IMR-90 (cell line): ENCODE results near the gene PDE4B. TPM values are rescaled to one million over a fixed set of nuclear protein-coding genes. Genes with fewer than 3 reads are reported as not detected.
"Not testable (repeated sequence)": the region's sequence is repeated elsewhere in the genome, so short reads cannot be mapped to it uniquely, and the experiment has no call there.

Experiments used
- ATAC-seq: fragments of 200-7000 bp; cut with Tn5 transposase; 2 replicates; pipeline ENCODE4 v1.9.1; 2020; ENCODE audit warnings: low read depth, mild to moderate bottlenecking, moderate library complexity
- BruUV-seq: library from RNA; stranded (reverse); fragments of 400-500 nt; replicated peaks from 2 replicates; lab custom pipeline; 2021; lab: Mats Ljungman, UMichigan
- CTCF ChIA-PET: fragments of 300-600 bp; formaldehyde crosslinking; extraction: SDS; loops from one replicate; lab custom pipeline; 2021; ENCODE audit warnings: antibody characterized with exemption; lab: Yijun Ruan, JAX
- POLR2A ChIA-PET: fragments of 300-600 bp; sonication (Branson Sonifier 250); formaldehyde crosslinking; loops from one replicate; lab custom pipeline; 2022; ENCODE audit warnings: antibody characterized with exemption; ENCODE audit not compliant: unreplicated experiment; lab: Charles Lee
- DNase-seq: peaks from one replicate; pipeline ENCODE4 v3.0.0; 2013
- H2AFZ ChIP-seq: replicated peaks from 2 replicates; pipeline ENCODE3; 2013; ENCODE audit warnings: low read length, mild to moderate bottlenecking; ENCODE audit not compliant: poor library complexity
- H2AK5ac ChIP-seq: 2 replicates; pipeline ENCODE4 v1.6.1; 2013; ENCODE audit warnings: low read depth, low read length, inconsistent platforms
- H2AK9ac ChIP-seq: replicated peaks from 2 replicates; pipeline ENCODE3; 2013; ENCODE audit warnings: mild to moderate bottlenecking, low read depth, low read length, moderate library complexity; ENCODE audit not compliant: poor library complexity
- H2BK120ac ChIP-seq: 2 replicates; pipeline ENCODE4 v1.6.1; 2013; ENCODE audit warnings: low read depth, low read length, inconsistent platforms
- H2BK15ac ChIP-seq: 3 replicates; pipeline ENCODE4 v1.6.1; 2013; ENCODE audit warnings: low read depth, low read length, inconsistent platforms
- H2BK20ac ChIP-seq: 2 replicates; pipeline ENCODE4 v1.6.1; 2013; ENCODE audit warnings: low read depth, mild to moderate bottlenecking, inconsistent platforms, low read length, moderate library complexity
- H2BK5ac ChIP-seq: 2 replicates; pipeline ENCODE4 v1.6.1; 2013; ENCODE audit warnings: mild to moderate bottlenecking, low read depth, low read length, inconsistent platforms; ENCODE audit not compliant: poor library complexity, severe bottlenecking
- H3K14ac ChIP-seq: replicated peaks from 2 replicates; pipeline ENCODE4 v1.6.1; 2013; ENCODE audit warnings: low read depth, low read length, inconsistent platforms
- H3K18ac ChIP-seq: 2 replicates; pipeline ENCODE4 v1.6.1; 2013; ENCODE audit warnings: low read depth, low read length, control low read depth
- H3K23ac ChIP-seq: 2 replicates; pipeline ENCODE4 v1.6.1; 2013; ENCODE audit warnings: low read depth, low read length, inconsistent platforms
- H3K27ac ChIP-seq: 2 replicates; pipeline ENCODE4 v1.5.1; 2013; ENCODE audit warnings: mild to moderate bottlenecking, control low read depth, low read length; ENCODE audit not compliant: insufficient read depth
- H3K27me3 ChIP-seq: 2 replicates; pipeline ENCODE4 v1.6.1; 2013; ENCODE audit warnings: low read length; ENCODE audit not compliant: control insufficient read depth, insufficient read depth
- H3K36me3 ChIP-seq: 2 replicates; pipeline ENCODE4 v1.6.1; 2013; ENCODE audit warnings: low read length, mixed read lengths; ENCODE audit not compliant: control insufficient read depth, insufficient read depth
- H3K4ac ChIP-seq: 2 replicates; pipeline ENCODE4 v1.6.1; 2013; ENCODE audit warnings: low read depth, low read length, inconsistent platforms
- H3K4me1 ChIP-seq: 2 replicates; pipeline ENCODE4 v1.6.1; 2013; ENCODE audit warnings: low read length, mixed read lengths; ENCODE audit not compliant: control insufficient read depth, insufficient read depth
- H3K4me2 ChIP-seq: 2 replicates; pipeline ENCODE4 v1.6.1; 2013; ENCODE audit warnings: low read depth, mild to moderate bottlenecking, control low read depth, low read length, moderate library complexity
- H3K4me3 ChIP-seq: 2 replicates; pipeline ENCODE4 v1.5.1; 2013; ENCODE audit warnings: low read depth, mild to moderate bottlenecking, control low read depth, low read length, moderate library complexity; ENCODE audit not compliant: insufficient read depth
- H3K56ac ChIP-seq: 2 replicates; pipeline ENCODE4 v1.6.1; 2013; ENCODE audit warnings: low read length, inconsistent platforms; ENCODE audit not compliant: insufficient read depth; ENCODE audit errors: extremely low read depth
- H3K79me1 ChIP-seq, 2 experiments: 2 replicates each; pipeline ENCODE4 v1.6.1; 2013; ENCODE audit warnings: low read length in 2 of 2, inconsistent platforms in 1 of 2, low read depth in 1 of 2
- H3K9ac ChIP-seq: 2 replicates; pipeline ENCODE4 v1.6.1; 2013; ENCODE audit warnings: low read depth, low read length, control low read depth
- H3K9me1 ChIP-seq: 2 replicates; pipeline ENCODE4 v1.6.1; 2013; ENCODE audit warnings: low read length, inconsistent platforms; ENCODE audit not compliant: insufficient read depth
- H3K9me3 ChIP-seq: 2 replicates; pipeline ENCODE4 v1.6.1; 2013; ENCODE audit warnings: low read length; ENCODE audit not compliant: control insufficient read depth, insufficient read depth
- H4K20me1 ChIP-seq: 2 replicates; pipeline ENCODE4 v1.6.1; 2013; ENCODE audit warnings: low read length, inconsistent platforms; ENCODE audit not compliant: insufficient read depth
- H4K5ac ChIP-seq: 2 replicates; pipeline ENCODE4 v1.6.1; 2013; ENCODE audit warnings: mild to moderate bottlenecking, low read depth, low read length, control low read depth
- H4K8ac ChIP-seq, 2 experiments: 2 replicates each; pipeline ENCODE4 v1.6.1; 2013; ENCODE audit warnings: low read depth in 2 of 2, low read length in 2 of 2, control low read depth in 1 of 2, inconsistent platforms in 1 of 2
- H4K91ac ChIP-seq: 2 replicates; pipeline ENCODE4 v1.6.1; 2013; ENCODE audit warnings: low read depth, low read length, inconsistent platforms; ENCODE audit not compliant: insufficient read depth
- WGBS, 2 experiments: methylation state at CpG; one replicate each; pipeline versions ENCODE4 v1.1.5 to v1.1.7; 2013; ENCODE audit warnings: missing lambda C conversion rate in 2 of 2; ENCODE audit not compliant: insufficient read length in 1 of 2; ENCODE audit errors: extremely low coverage in 2 of 2; 5-methylcytosine and 5-hydroxymethylcytosine counted together
- dilution Hi-C: fragments of 300-500 bp; cut with HindIII; formaldehyde crosslinking; loops from one replicate; pipeline ENCODE4 v1.14.3; 2018; ENCODE audit warnings: low sequenced_read_pairs; ENCODE audit not compliant: unreplicated experiment
- in situ Hi-C: fragments of 300-500 bp; cut with MboI; formaldehyde crosslinking; loops from 3 replicates; pipeline ENCODE4 v1.14.3; 2019; ENCODE audit warnings: low sequenced_read_pairs, inconsistent platforms, mixed read lengths
- intact Hi-C: fragments of 100-400 bp; cut with micrococcal nuclease; formaldehyde crosslinking; loops from 2 replicates; pipeline ENCODE4 v1.10.0; 2022
- polyA plus RNA-seq, 3 experiments: library from polyadenylated mRNA; depleted of rRNA; stranded (reverse); fragments of >200 nt; gene quantifications; 2 replicates each; pipeline ENCODE4 v1.2.3, GENCODE V29; 2012; ENCODE audit warnings: low replicate concordance in 1 of 3
- total RNA-seq: library from RNA; depleted of rRNA; stranded (reverse); fragments of >200 nt; gene quantifications from 2 replicates; pipeline ENCODE4 v1.2.3, GENCODE V29; 2012

The PDE4B gene
- total and polyA plus RNA-seq, 2 of the 4 experiments (the other 2 are of a cell fraction): 5.8 to 21.3 TPM

DNA sequence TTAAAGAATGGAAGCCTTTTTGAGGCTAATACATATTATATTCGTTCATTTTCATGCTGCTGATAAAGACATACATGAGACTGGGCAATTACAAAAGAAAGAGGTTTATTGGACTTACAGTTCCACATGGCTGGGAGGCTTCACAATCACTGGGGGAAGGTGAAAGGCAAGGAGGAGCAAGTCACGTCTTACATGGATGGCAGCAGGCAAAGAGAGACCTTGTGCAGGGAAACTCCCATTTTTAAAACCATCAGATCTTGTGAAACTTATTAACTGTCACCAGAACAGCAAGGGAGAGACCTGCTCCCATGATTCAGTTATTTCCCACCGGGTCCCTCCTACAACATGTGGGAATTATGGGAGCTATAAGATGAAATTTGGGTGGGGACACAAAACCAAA, 264.8 kb downstream of the PDE4B start:
- dilution Hi-C loops, intact Hi-C loops, H3K9ac ChIP-seq, H4K8ac ChIP-seq, POLR2A ChIA-PET, H3K23ac ChIP-seq, H4K5ac ChIP-seq, H2BK15ac ChIP-seq, H3K4me1 ChIP-seq, H3K18ac ChIP-seq, CTCF ChIA-PET, H4K20me1 ChIP-seq, H3K79me1 ChIP-seq, H3K9me3 ChIP-seq, H3K27me3 ChIP-seq, H2BK20ac ChIP-seq, H2BK120ac ChIP-seq, DNase-seq, H2BK5ac ChIP-seq, H4K91ac ChIP-seq, H2AFZ ChIP-seq, H3K27ac ChIP-seq, H3K4me3 ChIP-seq, H3K36me3 ChIP-seq, BruUV-seq, H3K4ac ChIP-seq, ATAC-seq, H3K4me2 ChIP-seq, H2AK9ac ChIP-seq, H3K14ac ChIP-seq, H2AK5ac ChIP-seq, H3K56ac ChIP-seq, in situ Hi-C loops, H3K9me1 ChIP-seq: not testable (repeated sequence)
- no CpG with 5 or more reads among the region's 3 CpGs for WGBS, 2 experiments
